Activated CD4-positive, alpha-beta T cell treated with anti-CD3 and anti-CD28 coated beads, Interleukin-2, amount 50 U/mL, for 1 hour (primary cell): ENCODE measurements around the gene GCSAML.
"Not testable (repeated sequence)": the region's sequence is repeated elsewhere in the genome, so short reads cannot be mapped to it uniquely, and the experiment has no call there.

ENCODE experiments used
- DNase-seq: peaks from one replicate; pipeline ENCODE4 v3.0.0-alpha.2; 2020

Gene GCSAML

DNA sequence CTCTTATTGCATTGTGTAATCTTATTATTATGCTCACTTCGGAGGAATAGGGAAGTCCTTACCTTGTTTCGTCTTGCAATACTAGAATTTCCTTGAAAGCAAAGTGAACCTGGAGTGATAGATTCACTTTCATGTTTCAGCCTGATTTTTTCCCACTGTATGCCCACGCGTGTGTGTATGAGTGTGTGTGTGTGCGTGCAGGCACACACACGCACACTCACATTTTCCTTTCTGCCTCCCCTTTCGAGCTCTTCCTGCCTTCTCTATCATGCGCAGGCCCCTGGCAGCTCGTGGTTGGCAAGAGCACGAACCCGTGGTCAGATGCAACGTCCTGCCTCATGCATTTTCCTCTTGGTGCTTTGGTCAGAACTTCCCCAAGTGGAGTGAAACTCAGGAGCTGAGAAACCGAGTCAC, at the start of gene GCSAML:
Gene GCSAML, plus strand, starts transcription at position 366 of the 414 bp plus-strand sequence. CDS start 58 bp downstream, outside the sequence.
- no peak for DNase-seq

DNA sequence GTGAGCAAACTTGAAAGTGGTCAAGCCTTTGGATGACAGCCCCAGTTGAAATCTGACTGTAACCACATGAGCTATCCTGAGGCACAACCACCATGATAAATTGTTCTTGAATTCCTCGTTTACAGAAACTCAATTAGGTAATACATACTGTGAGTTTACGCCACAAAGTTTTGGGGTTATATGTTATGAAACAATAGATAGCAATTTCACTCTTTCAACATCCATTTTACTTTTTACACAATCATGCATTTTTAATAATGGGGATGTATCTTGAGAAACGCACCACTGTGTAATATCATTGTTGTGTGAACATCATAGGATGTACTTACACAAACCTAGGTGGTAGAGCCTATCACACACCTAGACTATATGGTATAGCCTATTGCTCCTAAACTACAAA, 48.1 kb upstream of the GCSAML start:
- no peak for DNase-seq

GRCh38 chr1:247506831-247507230, 42.1 kb upstream of the GCSAML start:
- DNase-seq: no peak

DNA sequence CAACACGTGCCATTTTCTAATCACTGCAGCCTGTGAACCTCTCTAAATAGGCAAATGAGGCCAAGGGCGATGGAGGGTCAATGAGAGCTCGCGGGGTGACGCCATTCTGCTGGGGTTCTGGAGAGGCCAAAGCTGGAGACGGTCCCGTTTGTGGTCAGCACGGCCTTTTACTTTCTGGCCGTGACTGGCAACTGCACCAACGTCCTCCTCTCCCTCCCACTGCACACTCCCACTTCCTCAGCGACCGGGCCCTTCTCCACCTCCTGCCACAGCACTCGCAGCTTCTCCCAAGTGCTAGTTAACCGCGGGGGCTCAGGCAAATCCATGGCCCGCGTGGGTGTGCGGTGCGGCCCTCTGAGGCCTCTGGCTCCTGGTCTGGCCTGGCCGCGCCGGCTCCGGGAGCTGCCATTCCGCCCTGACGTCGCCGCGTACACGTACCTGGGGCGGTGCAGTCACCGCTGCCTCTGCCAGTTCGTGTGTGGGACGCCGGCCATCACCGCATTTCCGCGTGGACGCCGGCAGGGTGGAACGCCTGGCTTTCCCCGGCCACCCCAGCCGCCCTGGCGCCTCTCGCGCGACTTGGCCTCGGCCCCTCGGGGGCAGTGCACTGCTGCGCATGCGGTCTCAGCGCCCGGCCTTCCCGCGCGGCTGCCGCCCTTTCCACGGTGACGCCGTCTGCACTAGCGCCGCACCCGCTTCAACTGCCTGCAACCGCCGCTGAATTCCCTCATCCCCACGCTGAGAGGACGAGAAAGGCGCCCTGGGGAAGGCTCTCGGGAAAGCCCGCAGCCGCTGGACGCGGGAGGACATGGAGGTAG, 30.9 kb upstream of the GCSAML start:
- no peak for DNase-seq

GRCh38 chr1:247518613-247518891, 30.4 kb upstream of the GCSAML start:
- no peak for DNase-seq

- DNase-seq: not testable (repeated sequence)
Measured at GRCh38 chr1:247521886-247522285, 27.0 kb upstream of the GCSAML start.

DNA sequence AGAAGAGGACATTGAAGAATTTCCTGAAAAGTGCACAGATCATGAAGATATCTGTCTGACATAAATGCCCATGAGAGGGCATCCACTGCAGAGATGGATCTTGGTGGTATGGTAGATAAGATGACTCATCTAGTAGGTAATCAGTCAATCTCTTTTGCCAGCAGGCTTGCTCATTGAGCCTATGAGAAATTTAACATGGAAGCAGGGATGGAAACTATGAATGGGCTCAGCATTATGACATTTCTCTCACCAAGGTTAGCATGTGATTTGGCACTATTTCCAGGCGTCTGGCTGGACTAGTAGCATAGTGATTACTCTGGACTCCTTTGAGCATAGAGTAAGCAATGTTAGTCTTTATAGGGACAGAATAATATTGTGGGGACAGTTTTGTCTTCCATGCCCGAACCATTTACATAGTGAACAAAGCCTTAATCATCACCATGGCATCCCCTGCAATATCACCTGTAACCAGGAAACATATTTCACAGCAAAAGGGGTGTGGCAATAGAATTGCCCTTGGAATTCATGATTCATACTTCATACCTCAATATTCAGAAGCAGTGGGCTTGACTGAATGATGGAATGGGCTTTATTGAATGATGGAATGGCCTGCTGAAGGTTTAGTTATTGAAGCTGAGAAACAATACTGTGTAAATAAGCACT, 20.0 kb upstream of the GCSAML start:
- DNase-seq: no peak

GRCh38 chr1:247529771-247530355, 19.1 kb upstream of the GCSAML start:
- DNase-seq: no peak

GRCh38 chr1:247530785-247531184, 18.1 kb upstream of the GCSAML start:
- DNase-seq: no peak

DNA sequence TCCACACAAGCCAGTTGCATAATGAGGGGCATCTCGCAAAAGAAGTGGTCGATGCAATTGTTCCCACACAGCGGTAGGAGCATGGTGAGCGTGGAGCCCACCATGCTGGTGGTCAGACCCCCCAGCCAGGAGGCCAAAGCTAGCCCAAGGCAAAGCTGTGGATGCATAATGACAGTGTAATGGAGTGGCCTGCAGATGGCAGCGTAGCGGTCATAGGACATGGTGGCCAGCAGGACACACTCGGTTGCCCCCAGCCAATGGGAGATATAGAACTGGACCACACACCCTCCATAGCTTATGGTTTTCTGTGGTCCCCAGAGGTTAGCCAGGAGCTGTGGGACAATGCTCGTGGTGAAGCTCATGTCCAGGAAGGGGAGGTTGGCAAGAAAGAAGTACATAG, 17.0 kb upstream of the GCSAML start:
- no peak for DNase-seq

- no peak for DNase-seq
Measured at GRCh38 chr1:247535402-247535801, 13.5 kb upstream of the GCSAML start.

DNA sequence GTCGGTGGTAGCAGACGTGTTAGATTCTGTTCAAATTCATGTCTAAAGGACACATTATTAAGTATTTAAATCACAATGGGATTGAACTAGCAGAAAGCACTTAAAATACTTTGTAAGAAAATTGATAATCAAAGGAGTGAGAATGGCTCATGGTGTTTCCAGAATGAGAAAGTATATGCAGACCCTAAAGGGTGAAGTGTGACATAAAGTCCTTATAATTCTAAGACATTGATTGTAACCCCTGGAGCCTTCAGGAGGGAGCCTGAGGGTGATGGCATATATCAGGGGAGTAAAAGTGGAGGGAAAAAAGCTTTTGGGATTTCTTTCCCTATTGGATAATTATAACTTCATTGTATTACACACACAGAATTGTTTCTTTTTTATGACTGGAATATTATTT, 12.6 kb upstream of the GCSAML start, which contains the start of gene OR2C3:
Gene OR2C3, minus strand, starts transcription at position 101 of the 400 bp plus-strand sequence. CDS start 3,929 bp downstream, outside the sequence.
- DNase-seq: no peak

GRCh38 chr1:247538561-247538960, 10.4 kb upstream of the GCSAML start:
- DNase-seq: no peak

DNA sequence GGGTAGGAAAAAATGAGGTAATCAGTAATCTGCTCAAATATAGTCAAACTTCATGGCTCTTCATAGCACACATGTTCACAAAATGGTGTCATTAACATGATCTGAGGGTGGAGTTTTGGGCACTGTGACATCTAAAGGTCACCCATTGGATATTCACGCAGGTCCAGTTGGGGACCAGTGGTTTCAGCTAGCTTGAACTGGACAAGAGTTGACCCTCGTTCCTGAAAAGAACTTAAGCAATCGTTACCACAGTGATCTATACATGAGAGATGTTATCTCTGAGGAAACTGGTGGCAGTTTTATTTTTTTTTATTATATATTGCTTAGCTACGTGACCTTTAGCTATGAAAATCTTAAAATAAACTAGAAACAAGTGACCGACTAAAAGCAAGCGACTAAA, 9.7 kb upstream of the GCSAML start:
- DNase-seq: no peak

GRCh38 chr1:247540581-247540980, 8.4 kb upstream of the GCSAML start:
- no peak for DNase-seq

DNA sequence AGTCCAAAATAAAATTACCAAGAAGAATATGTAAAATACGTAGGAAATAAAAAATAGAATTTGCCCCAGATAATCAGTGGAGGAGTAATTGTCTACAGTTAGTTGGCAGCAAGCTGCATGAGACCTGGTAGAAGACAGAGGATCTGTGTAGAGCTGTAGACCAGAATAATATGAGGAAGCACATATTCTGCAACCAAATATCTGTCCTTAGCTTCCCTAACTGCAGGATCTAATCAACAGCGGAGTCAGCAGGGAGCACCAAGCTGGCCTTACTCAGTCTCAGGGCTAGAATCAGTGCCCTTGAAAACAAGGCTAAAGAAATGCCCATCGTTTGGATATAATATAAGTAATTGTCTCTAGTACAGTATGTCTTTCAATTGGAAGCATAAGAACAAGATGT, 6.1 kb upstream of the GCSAML start:
- no peak for DNase-seq

DNA sequence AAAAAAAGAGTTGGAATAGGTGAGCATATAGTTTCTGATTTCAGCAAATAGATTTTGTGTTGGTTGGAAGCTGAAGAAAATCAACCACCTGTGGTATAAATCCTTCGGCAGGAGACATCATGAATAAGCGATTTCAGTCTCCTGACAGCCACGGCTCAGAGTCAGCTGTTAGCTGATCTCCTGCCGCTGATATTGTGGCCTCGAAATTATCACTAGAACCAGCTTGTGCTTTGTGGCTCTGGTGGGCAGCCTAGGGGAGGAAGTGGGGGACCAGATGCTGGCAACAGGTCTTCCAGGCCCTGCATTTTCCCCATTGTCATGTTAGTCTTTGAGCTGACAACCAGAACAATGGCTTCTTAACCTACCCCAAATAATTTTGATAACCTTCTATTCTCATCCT, 842 bp upstream of the GCSAML start:
- no peak for DNase-seq

DNA sequence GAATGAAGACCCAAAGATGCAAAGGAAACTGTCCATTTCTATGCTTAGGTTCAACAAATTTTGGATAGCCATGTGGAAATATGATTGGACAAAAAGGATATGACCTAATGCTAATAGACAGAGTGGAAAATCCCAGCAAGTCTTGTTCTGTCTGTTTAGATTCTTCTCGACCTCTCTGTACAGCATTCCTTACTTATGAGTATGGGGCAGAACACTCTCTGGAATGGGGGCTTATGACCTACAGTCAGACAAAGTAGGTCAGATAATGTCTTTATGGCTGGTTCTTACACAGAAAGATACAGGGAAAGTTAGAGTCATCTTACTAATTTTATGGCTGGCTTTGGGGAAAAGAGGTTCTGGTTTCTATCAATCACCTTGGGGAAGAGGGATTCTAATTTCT, 2.8 kb downstream of the GCSAML start:
- DNase-seq: no peak

GRCh38 chr1:247552231-247552630, 3.3 kb downstream of the GCSAML start:
- no peak for DNase-seq

- DNase-seq: no peak
Measured at GRCh38 chr1:247557926-247558674, 9.2 kb downstream of the GCSAML start.

GRCh38 chr1:247561711-247562110, 12.8 kb downstream of the GCSAML start:
- no peak for DNase-seq

GRCh38 chr1:247562198-247562597, 13.3 kb downstream of the GCSAML start:
- no peak for DNase-seq

DNA sequence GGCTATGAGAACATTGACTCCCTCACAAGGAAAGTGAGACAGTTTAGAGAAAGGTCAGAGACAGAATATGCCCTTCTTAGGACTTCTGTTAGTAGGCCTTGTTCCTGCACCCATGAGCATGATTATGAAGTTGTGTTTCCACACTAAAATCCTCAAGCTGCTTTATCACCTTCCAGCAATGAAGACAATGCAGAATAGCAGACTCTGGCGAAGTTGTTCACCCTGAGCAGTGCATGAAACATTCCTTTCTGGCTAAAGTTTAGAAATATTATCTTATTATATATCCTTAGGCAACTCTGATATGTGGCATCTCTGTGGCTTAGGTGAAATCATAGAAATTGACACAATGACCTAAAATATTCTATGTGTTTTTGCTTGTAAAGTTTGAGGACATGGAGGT, 25.3 kb downstream of the GCSAML start:
- no peak for DNase-seq
